ENCODE data around the gene SNRNP200.

GRCh38 chr2:96317584-96317997 lies 12.2 kb upstream of the SNRNP200 start:
- TF ChIP-seq, protein P1, sequence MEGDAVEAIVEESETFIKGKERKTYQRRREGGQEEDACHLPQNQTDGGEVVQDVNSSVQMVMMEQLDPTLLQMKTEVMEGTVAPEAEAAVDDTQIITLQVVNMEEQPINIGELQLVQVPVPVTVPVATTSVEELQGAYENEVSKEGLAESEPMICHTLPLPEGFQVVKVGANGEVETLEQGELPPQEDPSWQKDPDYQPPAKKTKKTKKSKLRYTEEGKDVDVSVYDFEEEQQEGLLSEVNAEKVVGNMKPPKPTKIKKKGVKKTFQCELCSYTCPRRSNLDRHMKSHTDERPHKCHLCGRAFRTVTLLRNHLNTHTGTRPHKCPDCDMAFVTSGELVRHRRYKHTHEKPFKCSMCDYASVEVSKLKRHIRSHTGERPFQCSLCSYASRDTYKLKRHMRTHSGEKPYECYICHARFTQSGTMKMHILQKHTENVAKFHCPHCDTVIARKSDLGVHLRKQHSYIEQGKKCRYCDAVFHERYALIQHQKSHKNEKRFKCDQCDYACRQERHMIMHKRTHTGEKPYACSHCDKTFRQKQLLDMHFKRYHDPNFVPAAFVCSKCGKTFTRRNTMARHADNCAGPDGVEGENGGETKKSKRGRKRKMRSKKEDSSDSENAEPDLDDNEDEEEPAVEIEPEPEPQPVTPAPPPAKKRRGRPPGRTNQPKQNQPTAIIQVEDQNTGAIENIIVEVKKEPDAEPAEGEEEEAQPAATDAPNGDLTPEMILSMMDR (IDR thresholded peaks at IDR 0.05) = no peak
- TF ChIP-seq POLR2AphosphoS5 (IDR thresholded peaks at IDR 0.05) (no peak), EP300 (IDR thresholded peaks at IDR 0.05) (no peak)
